HG03558 (cell line): ENCODE data around the gene EHF.

Source experiments
- ATAC-seq: cut with Tn5 transposase; IDR thresholded peaks from one replicate; pipeline ENCODE4 v1.9.1; 2021; ENCODE audit warnings: moderate number of reproducible peaks; ENCODE audit not compliant: unreplicated experiment; ENCODE audit errors: extremely low read depth

Gene EHF

DNA sequence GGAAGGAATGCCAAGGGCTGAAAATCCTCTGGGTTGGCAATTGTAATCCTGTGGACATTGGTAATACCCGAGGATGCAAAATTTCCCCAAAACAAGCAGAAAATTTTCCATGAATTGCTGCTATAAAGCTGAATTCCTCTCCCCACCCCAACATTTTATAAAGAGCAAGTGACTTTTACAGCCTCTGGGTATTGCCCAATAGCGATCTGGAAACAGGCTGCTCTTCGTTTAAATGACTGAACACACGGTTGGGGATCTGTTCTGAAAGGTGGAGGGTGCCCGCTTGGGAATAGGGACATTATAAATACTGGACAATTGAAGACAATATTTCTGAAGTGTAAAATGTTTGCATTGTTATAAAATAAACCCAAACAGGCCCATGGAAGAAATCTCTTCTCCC lies 20.6 kb downstream of the EHF start:
- ATAC-seq = no peak

DNA sequence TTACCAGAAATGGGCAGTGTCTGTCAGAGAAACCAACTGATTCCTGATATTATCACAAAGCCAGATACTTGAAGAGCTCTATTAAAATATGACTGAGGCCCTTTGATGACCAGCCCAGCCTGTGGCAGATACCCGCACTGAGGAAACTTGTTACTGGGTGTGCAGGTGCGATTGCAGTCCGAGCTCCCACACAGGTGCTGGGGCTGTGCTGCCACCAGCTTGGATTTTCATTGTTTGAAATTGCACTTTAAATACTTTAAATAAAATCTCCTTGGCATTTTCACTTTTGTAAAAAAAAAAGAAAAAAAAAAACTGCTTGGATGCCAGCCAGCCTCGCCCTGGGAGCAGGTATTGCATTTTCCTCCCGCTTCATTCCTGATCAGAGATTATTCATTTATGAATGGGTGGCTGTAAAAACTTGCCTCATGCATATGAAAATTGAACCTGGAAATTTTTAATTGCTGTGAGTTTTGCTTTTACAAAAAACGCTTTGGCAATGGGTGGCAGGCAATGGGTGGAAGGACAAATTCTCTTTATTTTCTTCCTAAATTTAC lies 21.2 kb downstream of the EHF start:
- no peak for ATAC-seq

- no peak for ATAC-seq
These were observed 22.0 kb downstream of the EHF start for GRCh38 chr11:34642873-34643272.

GRCh38 chr11:34643311-34643710 lies 22.4 kb downstream of the EHF start:
- no peak for ATAC-seq

DNA sequence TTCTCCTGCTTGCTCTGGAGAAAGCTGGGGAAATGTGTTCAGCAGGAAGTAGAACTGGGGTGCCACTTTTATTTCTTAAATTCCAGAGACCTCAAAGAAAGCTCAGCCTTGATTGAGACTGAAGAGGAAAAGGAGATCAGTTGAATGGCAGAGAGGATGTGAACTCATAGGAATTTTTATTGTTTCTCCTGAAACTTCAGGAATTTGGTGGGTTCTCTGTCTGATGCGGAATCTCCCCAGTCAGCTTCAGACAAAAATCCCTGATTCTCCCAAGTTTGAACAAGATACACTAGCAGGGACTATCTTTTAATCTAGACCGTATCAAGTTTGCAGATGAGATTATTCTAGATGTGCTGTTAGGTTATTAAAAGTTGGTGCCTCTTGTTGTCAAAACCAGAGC lies 23.0 kb downstream of the EHF start:
- ATAC-seq = no peak

- ATAC-seq = no peak
These were observed 23.9 kb downstream of the EHF start for GRCh38 chr11:34644669-34645406.

DNA sequence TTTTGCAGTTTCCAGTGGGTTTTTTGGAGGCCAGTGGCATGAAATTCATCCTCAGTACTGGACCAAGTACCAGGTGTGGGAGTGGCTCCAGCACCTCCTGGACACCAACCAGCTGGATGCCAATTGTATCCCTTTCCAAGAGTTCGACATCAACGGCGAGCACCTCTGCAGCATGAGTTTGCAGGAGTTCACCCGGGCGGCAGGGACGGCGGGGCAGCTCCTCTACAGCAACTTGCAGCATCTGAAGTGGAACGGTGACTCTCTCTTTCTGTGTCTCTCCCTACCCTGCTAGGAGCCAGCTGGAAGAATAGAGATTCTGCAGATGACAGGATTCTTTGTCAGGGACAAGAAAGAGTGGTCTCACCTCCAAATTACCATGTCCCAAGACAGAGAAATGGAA lies 25.5 kb downstream of the EHF start:
- no peak for ATAC-seq

- no peak for ATAC-seq
These were observed 26.2 kb downstream of the EHF start for GRCh38 chr11:34647131-34647530.

- no peak for ATAC-seq
These were observed 26.6 kb downstream of the EHF start for GRCh38 chr11:34647532-34647931.

DNA sequence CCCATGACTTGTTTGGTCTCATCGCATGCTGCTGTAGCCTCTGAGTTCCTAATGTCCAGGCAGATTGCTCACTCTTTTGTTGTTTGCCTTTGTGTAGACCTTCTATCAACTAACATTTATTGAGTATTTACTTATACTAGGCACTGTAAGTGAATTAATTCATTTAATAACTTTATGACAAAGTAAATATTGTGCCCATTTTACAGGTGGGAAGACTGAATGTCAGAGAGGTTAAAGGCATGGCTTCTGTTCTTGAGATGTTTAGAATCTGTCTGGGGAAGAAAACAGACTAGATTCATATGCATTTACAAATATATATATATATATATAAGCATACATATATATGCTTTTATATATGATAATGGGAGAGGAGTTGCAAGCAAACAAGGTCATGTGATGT lies 27.1 kb downstream of the EHF start:
- no peak for ATAC-seq

GRCh38 chr11:34649597-34649996 lies 28.7 kb downstream of the EHF start:
- no peak for ATAC-seq

- peak; percentile 90 for ATAC-seq
These were observed 29.6 kb downstream of the EHF start for GRCh38 chr11:34650528-34650927.

DNA sequence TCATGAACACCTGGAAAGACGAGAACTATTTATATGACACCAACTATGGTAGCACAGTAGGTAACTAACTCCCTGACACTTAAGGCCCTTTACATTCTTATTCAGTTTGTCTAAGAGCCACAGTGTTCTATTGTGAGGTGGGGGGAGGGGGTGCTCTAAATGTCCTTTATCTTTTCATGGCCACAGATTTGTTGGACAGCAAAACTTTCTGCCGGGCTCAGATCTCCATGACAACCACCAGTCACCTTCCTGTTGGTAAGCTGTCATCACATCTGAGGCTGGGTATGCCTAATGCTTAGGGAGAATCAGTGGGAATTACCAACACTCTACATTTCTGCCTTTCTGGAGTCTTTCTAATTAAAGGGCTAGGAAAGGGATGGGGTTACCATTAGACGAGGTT lies 30.7 kb downstream of the EHF start:
- ATAC-seq = no peak

GRCh38 chr11:34652191-34652973 lies 31.5 kb downstream of the EHF start:
- no peak for ATAC-seq

DNA sequence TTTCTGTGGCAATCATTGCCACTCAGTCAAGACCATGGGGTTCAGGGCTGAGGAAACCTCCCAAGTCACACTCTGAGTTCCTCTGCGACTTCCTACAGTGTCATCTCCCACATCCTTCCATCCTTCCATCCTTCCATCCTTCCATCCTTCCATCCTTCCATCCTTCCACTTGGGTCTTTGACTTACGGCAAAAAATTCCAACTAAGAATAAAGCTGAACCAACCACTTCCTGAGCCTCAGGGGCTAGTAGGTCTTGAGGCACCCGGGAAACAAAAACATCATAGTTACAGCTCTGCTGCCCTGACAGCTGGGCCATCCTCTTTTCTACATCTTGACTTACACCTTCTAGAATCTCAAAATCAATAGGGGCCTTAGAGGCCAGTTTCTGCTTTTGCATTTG lies 32.1 kb downstream of the EHF start:
- ATAC-seq = no peak

- no peak for ATAC-seq
These were observed 33.1 kb downstream of the EHF start for GRCh38 chr11:34653851-34654482.

GRCh38 chr11:34654483-34655334 lies 33.8 kb downstream of the EHF start:
- no peak for ATAC-seq

DNA sequence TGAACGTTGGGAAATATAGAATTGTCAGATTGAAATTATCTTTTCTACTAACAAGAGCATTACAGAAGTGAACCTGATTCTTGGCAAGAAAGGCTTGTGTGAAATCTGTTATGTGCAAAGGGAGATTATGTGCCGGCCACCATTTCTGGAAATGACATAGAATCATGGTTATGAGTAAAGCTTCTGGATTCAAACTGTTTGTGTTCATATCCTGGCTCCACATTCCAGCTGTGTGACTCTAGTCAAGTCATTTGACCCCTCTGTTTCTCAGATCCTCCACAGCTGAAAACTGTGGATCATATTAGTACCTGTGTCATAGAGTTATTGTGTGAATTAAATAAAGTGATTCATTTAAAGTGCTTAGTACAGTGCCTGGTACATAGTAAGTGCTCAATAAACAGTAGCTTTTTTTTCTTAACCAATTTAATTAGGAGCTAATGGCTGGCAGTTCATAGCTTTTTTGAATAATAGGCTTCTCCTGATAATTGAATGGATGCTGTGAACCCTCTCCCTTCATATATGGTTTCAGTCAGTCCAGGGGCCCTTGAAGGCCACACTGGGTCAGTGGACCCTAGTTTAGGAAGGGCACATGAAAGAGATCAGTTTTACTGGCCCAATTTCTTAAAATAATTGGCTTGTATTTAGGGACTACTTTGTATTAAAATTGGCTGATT lies 34.6 kb downstream of the EHF start:
- no peak for ATAC-seq

- ATAC-seq = no peak
These were observed 35.3 kb downstream of the EHF start for GRCh38 chr11:34656062-34656720.
